GM21529 (cell line): ENCODE data around the gene HTR4.
"Not testable (repeated sequence)": the region's sequence is repeated elsewhere in the genome, so short reads cannot be mapped to it uniquely, and the experiment has no call there.

Experiments
- ATAC-seq: cut with Tn5 transposase; IDR thresholded peaks from one replicate; pipeline ENCODE4 v1.9.1; 2021; ENCODE audit not compliant: unreplicated experiment

Gene HTR4

GRCh38 chr5:148482196-148482595 is 172.1 kb downstream of the HTR4 start:
- no peak for ATAC-seq

GRCh38 chr5:148477429-148477828 is 176.9 kb downstream of the HTR4 start:
- ATAC-seq: no peak

GRCh38 chr5:148476302-148476701 is 178.0 kb downstream of the HTR4 start:
- no peak for ATAC-seq

- ATAC-seq: no peak
Measured at GRCh38 chr5:148474025-148474511, 180.3 kb downstream of the HTR4 start.

GRCh38 chr5:148471379-148471778 is 182.9 kb downstream of the HTR4 start:
- no peak for ATAC-seq

GRCh38 chr5:148469501-148469935 is 184.8 kb downstream of the HTR4 start:
- no peak for ATAC-seq

- ATAC-seq: not testable (repeated sequence)
Measured at GRCh38 chr5:148468746-148469145, 185.6 kb downstream of the HTR4 start.

GRCh38 chr5:148467958-148468357 is 186.4 kb downstream of the HTR4 start:
- ATAC-seq: no peak

- no peak for ATAC-seq
Measured at GRCh38 chr5:148466236-148466580, 188.1 kb downstream of the HTR4 start.

- ATAC-seq: no peak
Measured at GRCh38 chr5:148465381-148466235, 188.7 kb downstream of the HTR4 start.

GRCh38 chr5:148459669-148460068 is 194.7 kb downstream of the HTR4 start:
- ATAC-seq: no peak

GRCh38 chr5:148458036-148458888 is 196.1 kb downstream of the HTR4 start:
- ATAC-seq: no peak

GRCh38 chr5:148457183-148457620 is 197.1 kb downstream of the HTR4 start:
- ATAC-seq: peak; percentile 65

- ATAC-seq: no peak
Measured at GRCh38 chr5:148455185-148455584, 199.1 kb downstream of the HTR4 start.

GRCh38 chr5:148454576-148454975 is 199.8 kb downstream of the HTR4 start:
- no peak for ATAC-seq

- no peak for ATAC-seq
Measured at GRCh38 chr5:148452499-148453193, 201.7 kb downstream of the HTR4 start.

- no peak for ATAC-seq
Measured at GRCh38 chr5:148446611-148447010, 207.7 kb downstream of the HTR4 start.

- ATAC-seq: no peak
Measured at GRCh38 chr5:148445578-148445977, 208.7 kb downstream of the HTR4 start.

- ATAC-seq: peak; percentile 95
Measured at GRCh38 chr5:148443998-148444397, 210.3 kb downstream of the HTR4 start.

GRCh38 chr5:148443241-148443640 is 211.1 kb downstream of the HTR4 start:
- ATAC-seq: no peak

GRCh38 chr5:148438933-148439332 is 215.4 kb downstream of the HTR4 start:
- ATAC-seq: no peak
